ENCODE results near the gene RTN4R. TPM values are rescaled to one million over a fixed set of nuclear protein-coding genes. Genes with fewer than 3 reads are reported as not detected.

Gene RTN4R
- total and polyA plus RNA-seq, 9 of the 15 experiments (the other 6 are each of a cell fraction or from before 2014, with no cell fraction given) = 0.04 to 2.8 (median 1.4) TPM; not detected in 3

GRCh38 chr22:20236052-20236717 is 31.9 kb downstream of the RTN4R start:
- H4K20me1 ChIP-seq (replicated peaks; ENCODE audit: control insufficient read depth, insufficient read depth, low read length) = peaks cover 73% of the 10 kb centered on the region
- no TSS peak for BruUV-seq (replicated peaks)
- peaks cover 66 to 98% of the 10 kb centered on the region in 2 experiments for H3K27me3 ChIP-seq (ENCODE audit: control insufficient read depth in 2 of 2, insufficient read depth in 2 of 2, low read length in 2 of 2)
- H2AFZ ChIP-seq (ENCODE audit: low read depth, low read length) = no peak overlapping the region
- ChIA-PET POLR2A (interaction anchor here (0.6 to 4.4 kb wide), 9 partner anchors 8 to 809 kb away, joined by 3 to 27 read pairs (median 5); no protein-coding TSS in a partner anchor), CTCF (ENCODE audit: low intra/inter-chr PET ratio) (interaction anchor here (1.5 kb wide), 1 partner anchor 79 kb away, joined by 5 read pairs; no protein-coding TSS in a partner anchor)
- H3K4me3 ChIP-seq = no peak overlapping the region
- H3K36me3 ChIP-seq (ENCODE audit: control insufficient read depth, insufficient read depth, low read length) = no peaks in the 10 kb centered on the region
- H3K9ac ChIP-seq (ENCODE audit: insufficient read depth in 1 of 2, low read depth in 2 of 2, low read length in 2 of 2) = peak overlapping the region in 1 of 2 experiments; percentile 32; a peak in 1 of 4 replicates
- in situ Hi-C loops (cut with MboI) (no loop called here), intact Hi-C loops (cut with micrococcal nuclease) (loop anchor here (10.0 kb wide), 1 partner anchor 261 kb away; no protein-coding TSS in a partner anchor)
- peaks cover 8% of the 10 kb centered on the region for H3K9me1 ChIP-seq (ENCODE audit: control insufficient read depth, insufficient read depth, low read length)
- FAIRE-seq (peak; percentile 56), ATAC-seq (no peak), DNase-seq (ENCODE audit: extremely low read depth in 1 of 4, low spot score in 3 of 4) (no peak)
- 3% methylated on average over 11 of the region's 11 CpGs for WGBS (ENCODE audit: insufficient coverage, low coverage, missing lambda C conversion rate)
- H3K4me1 ChIP-seq (replicated peaks in 1 of 2; ENCODE audit: control insufficient read depth in 2 of 2, insufficient read depth in 2 of 2, low read length in 2 of 2) = peaks cover 0 to 72% of the 10 kb centered on the region in 2 experiments; a peak in 3 of 5 replicates
- H3K4me2 ChIP-seq (ENCODE audit: insufficient read depth, low read length) = no peak overlapping the region
- no peak overlapping the region for H3K27ac ChIP-seq (ENCODE audit: extremely low read depth, low read depth, low read length)
- H3K9me3 ChIP-seq (replicated peaks; ENCODE audit: control insufficient read depth, insufficient read depth, low read depth, low read length) = no peaks in the 10 kb centered on the region
- TF ChIP-seq TBL1XR1 (IDR thresholded peaks at IDR 0.05; ENCODE audit: low read length in 2 of 2) = no peak
- no peak for TF ChIP-seq MYC (IDR thresholded peaks at IDR 0.05; ENCODE audit: low read depth, low read length)
- 0 out of 2 replicates have a peak, but pooled peaks have one; percentile 18 for TF ChIP-seq MYC (CRISPR knock-in tag; IDR thresholded peaks at IDR 0.05; ENCODE audit: borderline replicate concordance, low read depth)
- 0 out of 2 replicates have a peak, but pooled peaks have one; percentile 18 for TF ChIP-seq PHB (CRISPR knock-in tag; IDR thresholded peaks at IDR 0.05)
- TF ChIP-seq ZZZ3 (IDR thresholded peaks at IDR 0.05) = no peak
- no peak for TF ChIP-seq PHF21A (IDR thresholded peaks at IDR 0.05; ENCODE audit: borderline replicate concordance, low read depth)
- 0 out of 2 replicates have a peak, but pooled peaks have one; percentile 29 for TF ChIP-seq RNF219 (CRISPR knock-in tag; IDR thresholded peaks at IDR 0.05)
- 0 out of 2 replicates have a peak, but pooled peaks have one; percentile 44 for TF ChIP-seq ZNF583 (CRISPR knock-in tag; IDR thresholded peaks at IDR 0.05)
- TF ChIP-seq HDGF (IDR thresholded peaks at IDR 0.05) = no peak
- peak; percentile 70; the same call in 1 of the 2 replicates for TF ChIP-seq CBFB (CRISPR knock-in tag; IDR thresholded peaks at IDR 0.05)
- TF ChIP-seq NONO (IDR thresholded peaks at IDR 0.05; ENCODE audit: low read depth in 2 of 2, low read length in 1 of 2) = no peak
- H3K79me2 ChIP-seq (ENCODE audit: control insufficient read depth, insufficient read depth, low read length) = no peaks in the 10 kb centered on the region

All from K562 (cell line).